GM18907 (cell line): Measurements from ENCODE around the gene HS3ST1.
A peak's percentile ranks its signal among the peaks of the same experiment; 100 is the strongest.
"Not testable (repeated sequence)": the region's sequence is repeated elsewhere in the genome, so short reads cannot be mapped to it uniquely, and the experiment has no call there.

Source experiments
- ATAC-seq: cut with Tn5 transposase; IDR thresholded peaks from one replicate; pipeline ENCODE4 v1.9.1; 2021; ENCODE audit warnings: mild to moderate bottlenecking, moderate library complexity; ENCODE audit not compliant: unreplicated experiment

HS3ST1 gene

GRCh38 chr4:11407551-11407950 is 21.1 kb downstream of the HS3ST1 start:
- ATAC-seq: no peak

- ATAC-seq: no peak
Observed at GRCh38 chr4:11404431-11404830, 24.3 kb downstream of the HS3ST1 start.

- ATAC-seq: peak; percentile 55
Observed at GRCh38 chr4:11402192-11402591, 26.5 kb downstream of the HS3ST1 start.

GRCh38 chr4:11399461-11399971 is 29.2 kb downstream of the HS3ST1 start:
- no peak for ATAC-seq

- peak; percentile 72 for ATAC-seq
Observed at GRCh38 chr4:11397819-11398610, 30.7 kb downstream of the HS3ST1 start.

GRCh38 chr4:11397146-11397545 is 31.5 kb downstream of the HS3ST1 start:
- ATAC-seq: no peak

GRCh38 chr4:11393551-11393950 is 35.1 kb downstream of the HS3ST1 start:
- no peak for ATAC-seq

GRCh38 chr4:11384072-11384471 is 44.6 kb downstream of the HS3ST1 start:
- not testable (repeated sequence) for ATAC-seq

- no peak for ATAC-seq
Observed at GRCh38 chr4:11376571-11376970, 52.1 kb downstream of the HS3ST1 start.

- ATAC-seq: no peak
Observed at GRCh38 chr4:11376146-11376545, 52.5 kb downstream of the HS3ST1 start.

- no peak for ATAC-seq
Observed at GRCh38 chr4:11368701-11369115, 60.0 kb downstream of the HS3ST1 start.

- no peak for ATAC-seq
Observed at GRCh38 chr4:11367371-11367770, 61.3 kb downstream of the HS3ST1 start.

- ATAC-seq: no peak
Observed at GRCh38 chr4:11366859-11367258, 61.8 kb downstream of the HS3ST1 start.

GRCh38 chr4:11365039-11365438 is 63.7 kb downstream of the HS3ST1 start:
- no peak for ATAC-seq

GRCh38 chr4:11359591-11359990 is 69.1 kb downstream of the HS3ST1 start:
- ATAC-seq: no peak

GRCh38 chr4:11355226-11355625 is 73.5 kb downstream of the HS3ST1 start:
- ATAC-seq: no peak

- no peak for ATAC-seq
Observed at GRCh38 chr4:11354531-11354930, 74.2 kb downstream of the HS3ST1 start.

GRCh38 chr4:11348449-11349088 is 80.1 kb downstream of the HS3ST1 start:
- ATAC-seq: no peak

- ATAC-seq: no peak
Observed at GRCh38 chr4:11344916-11345315, 83.8 kb downstream of the HS3ST1 start.

- ATAC-seq: no peak
Observed at GRCh38 chr4:11343536-11343935, 85.2 kb downstream of the HS3ST1 start.
